ENCODE results near the gene CCDC178.

GRCh38 chr18:32983721-32984120 lies 456.8 kb downstream of the CCDC178 start:
- TF ChIP-seq ZNF384 (IDR thresholded peaks at IDR 0.05) (no peak), SP1 (IDR thresholded peaks at IDR 0.05) (no peak), ARNT (IDR thresholded peaks at IDR 0.05) (no peak), SUZ12 (IDR thresholded peaks at IDR 0.05) (no peak), TARDBP (IDR thresholded peaks at IDR 0.05) (no peak), FOXM1 (IDR thresholded peaks at IDR 0.05; ENCODE audit: borderline replicate concordance) (no peak), PKNOX1 (IDR thresholded peaks at IDR 0.05) (no peak), BHLHE40 (IDR thresholded peaks at IDR 0.05; ENCODE audit: borderline replicate concordance) (no peak)

Measured in HEK293T (cell line).